Measurements from ENCODE around the gene DHRS7C.

DNA sequence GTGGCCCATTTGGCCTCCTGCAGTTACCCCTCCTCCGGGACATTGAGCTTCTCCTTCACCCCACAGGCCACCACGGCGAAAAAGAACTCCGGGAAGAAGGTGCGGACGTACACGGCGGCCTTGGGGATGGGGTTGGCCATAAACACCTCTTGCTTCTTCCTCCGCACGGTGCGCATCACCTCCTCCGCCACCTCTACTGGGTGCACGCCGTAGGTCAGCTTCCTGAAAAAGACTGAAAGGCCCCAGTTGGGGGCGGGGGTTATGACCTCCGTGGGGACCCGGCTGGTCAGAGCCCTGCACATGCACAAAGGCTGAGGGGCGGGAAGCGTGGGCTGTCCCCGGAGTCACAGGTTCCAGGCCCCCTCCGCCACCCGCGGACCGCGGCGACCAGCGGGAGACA lies 19.9 kb downstream of the DHRS7C start:
- TF ChIP-seq POLR2A (IDR thresholded peaks at IDR 0.05; ENCODE audit: low read length) (no peak), GATA1 (IDR thresholded peaks at IDR 0.05; ENCODE audit: low read depth, low read length) (no peak)

All from erythroblast (primary cell).